Measurements from ENCODE around the gene TRIM38.

DNA sequence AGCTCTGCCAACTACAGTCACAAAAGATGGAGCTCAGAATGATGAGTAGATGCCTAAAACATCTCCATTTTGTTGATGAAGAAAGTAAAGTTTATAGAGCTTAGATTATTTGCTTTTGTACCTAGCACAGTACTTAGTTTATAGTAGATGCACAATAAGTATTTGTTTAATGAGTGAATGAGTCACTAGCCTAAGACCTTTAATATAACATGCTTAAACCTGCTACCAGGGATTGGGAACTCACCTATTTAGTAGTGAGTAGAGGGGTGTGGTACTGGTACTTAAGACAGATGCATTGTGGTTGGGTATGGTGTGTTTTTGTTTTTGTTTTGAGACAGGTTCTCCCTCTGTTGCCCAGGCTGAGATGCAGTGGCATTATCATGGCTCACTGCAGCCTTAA lies 35.8 kb downstream of the TRIM38 start:
- TF ChIP-seq, protein P1, sequence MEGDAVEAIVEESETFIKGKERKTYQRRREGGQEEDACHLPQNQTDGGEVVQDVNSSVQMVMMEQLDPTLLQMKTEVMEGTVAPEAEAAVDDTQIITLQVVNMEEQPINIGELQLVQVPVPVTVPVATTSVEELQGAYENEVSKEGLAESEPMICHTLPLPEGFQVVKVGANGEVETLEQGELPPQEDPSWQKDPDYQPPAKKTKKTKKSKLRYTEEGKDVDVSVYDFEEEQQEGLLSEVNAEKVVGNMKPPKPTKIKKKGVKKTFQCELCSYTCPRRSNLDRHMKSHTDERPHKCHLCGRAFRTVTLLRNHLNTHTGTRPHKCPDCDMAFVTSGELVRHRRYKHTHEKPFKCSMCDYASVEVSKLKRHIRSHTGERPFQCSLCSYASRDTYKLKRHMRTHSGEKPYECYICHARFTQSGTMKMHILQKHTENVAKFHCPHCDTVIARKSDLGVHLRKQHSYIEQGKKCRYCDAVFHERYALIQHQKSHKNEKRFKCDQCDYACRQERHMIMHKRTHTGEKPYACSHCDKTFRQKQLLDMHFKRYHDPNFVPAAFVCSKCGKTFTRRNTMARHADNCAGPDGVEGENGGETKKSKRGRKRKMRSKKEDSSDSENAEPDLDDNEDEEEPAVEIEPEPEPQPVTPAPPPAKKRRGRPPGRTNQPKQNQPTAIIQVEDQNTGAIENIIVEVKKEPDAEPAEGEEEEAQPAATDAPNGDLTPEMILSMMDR (IDR thresholded peaks at IDR 0.05; ENCODE audit: poor library complexity, severe bottlenecking), result no peak
- TF ChIP-seq MXI1 (conservative IDR thresholded peaks at IDR 0.05; ENCODE audit: poor library complexity, severe bottlenecking) (no peak), RAD21 (conservative IDR thresholded peaks at IDR 0.05) (no peak), EZH2 (IDR thresholded peaks at IDR 0.05; ENCODE audit: borderline replicate concordance, insufficient read depth, low read length, poor library complexity, severe bottlenecking) (no peak), TAF1 (IDR thresholded peaks at IDR 0.05; ENCODE audit: low read depth) (no peak), POLR2AphosphoS5 (IDR thresholded peaks at IDR 0.05) (no peak), EP300 (conservative IDR thresholded peaks at IDR 0.05; ENCODE audit: poor library complexity, severe bottlenecking) (no peak)
- TF ChIP-seq, protein P2, sequence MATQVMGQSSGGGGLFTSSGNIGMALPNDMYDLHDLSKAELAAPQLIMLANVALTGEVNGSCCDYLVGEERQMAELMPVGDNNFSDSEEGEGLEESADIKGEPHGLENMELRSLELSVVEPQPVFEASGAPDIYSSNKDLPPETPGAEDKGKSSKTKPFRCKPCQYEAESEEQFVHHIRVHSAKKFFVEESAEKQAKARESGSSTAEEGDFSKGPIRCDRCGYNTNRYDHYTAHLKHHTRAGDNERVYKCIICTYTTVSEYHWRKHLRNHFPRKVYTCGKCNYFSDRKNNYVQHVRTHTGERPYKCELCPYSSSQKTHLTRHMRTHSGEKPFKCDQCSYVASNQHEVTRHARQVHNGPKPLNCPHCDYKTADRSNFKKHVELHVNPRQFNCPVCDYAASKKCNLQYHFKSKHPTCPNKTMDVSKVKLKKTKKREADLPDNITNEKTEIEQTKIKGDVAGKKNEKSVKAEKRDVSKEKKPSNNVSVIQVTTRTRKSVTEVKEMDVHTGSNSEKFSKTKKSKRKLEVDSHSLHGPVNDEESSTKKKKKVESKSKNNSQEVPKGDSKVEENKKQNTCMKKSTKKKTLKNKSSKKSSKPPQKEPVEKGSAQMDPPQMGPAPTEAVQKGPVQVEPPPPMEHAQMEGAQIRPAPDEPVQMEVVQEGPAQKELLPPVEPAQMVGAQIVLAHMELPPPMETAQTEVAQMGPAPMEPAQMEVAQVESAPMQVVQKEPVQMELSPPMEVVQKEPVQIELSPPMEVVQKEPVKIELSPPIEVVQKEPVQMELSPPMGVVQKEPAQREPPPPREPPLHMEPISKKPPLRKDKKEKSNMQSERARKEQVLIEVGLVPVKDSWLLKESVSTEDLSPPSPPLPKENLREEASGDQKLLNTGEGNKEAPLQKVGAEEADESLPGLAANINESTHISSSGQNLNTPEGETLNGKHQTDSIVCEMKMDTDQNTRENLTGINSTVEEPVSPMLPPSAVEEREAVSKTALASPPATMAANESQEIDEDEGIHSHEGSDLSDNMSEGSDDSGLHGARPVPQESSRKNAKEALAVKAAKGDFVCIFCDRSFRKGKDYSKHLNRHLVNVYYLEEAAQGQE (IDR thresholded peaks at IDR 0.05; ENCODE audit: borderline replicate concordance), result no peak

Measured in neural cell (in vitro differentiated cells).